ENCODE results near the gene FRMD4B. TPM values are rescaled to one million over a fixed set of nuclear protein-coding genes. Genes with fewer than 3 reads are reported as not detected.
A peak's percentile ranks its signal among the peaks of the same experiment; 100 is the strongest.

The FRMD4B gene
- total and polyA plus RNA-seq, 10 of the 15 experiments (the other 5 are each of a cell fraction or from before 2014, with no cell fraction given) = 3.9 to 11.4 (median 8.0) TPM

DNA sequence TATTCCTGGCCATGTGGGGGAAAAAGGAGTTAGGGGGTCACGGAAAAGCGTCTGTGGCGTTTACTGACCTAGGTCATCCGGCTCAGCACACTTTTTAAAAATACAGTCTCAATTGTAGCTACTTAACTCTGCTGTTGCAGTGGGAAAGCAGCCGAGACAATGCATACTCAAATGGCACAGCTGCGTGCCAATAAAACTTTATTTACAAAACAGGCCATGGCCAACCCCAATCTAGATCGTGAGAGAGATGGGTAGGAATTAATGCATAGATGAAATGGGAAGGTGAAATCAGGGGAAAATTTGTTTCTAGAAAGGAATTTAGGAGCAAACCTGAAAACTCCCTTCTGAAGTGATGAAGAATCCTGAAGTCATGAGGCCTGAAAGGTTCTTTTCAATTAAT, 22.0 kb upstream of the FRMD4B start:
- in situ Hi-C loops (cut with MboI) = no loop called here
- no peaks in the 10 kb centered on the region for H3K79me2 ChIP-seq (ENCODE audit: control insufficient read depth, insufficient read depth, low read length)
- SMC1A ChIA-PET (ENCODE audit: uncharacterized antibody, unreplicated experiment) = interaction anchor here (0.6 to 6.5 kb wide), 6 partner anchors 16 to 246 kb away, joined by 3 to 111 read pairs (median 16); no protein-coding TSS in a partner anchor
- FAIRE-seq (no peak), ATAC-seq (no peak), DNase-seq (ENCODE audit: low read depth, low spot score) (no peak)
- H4K20me1 ChIP-seq (ENCODE audit: control insufficient read depth, insufficient read depth) = no peaks in the 10 kb centered on the region
- H3K36me3 ChIP-seq (ENCODE audit: control insufficient read depth in 2 of 2, insufficient read depth in 2 of 2, low read length in 1 of 2) = no peaks in the 10 kb centered on the region
- no peaks in the 10 kb centered on the region for H3K4me1 ChIP-seq (ENCODE audit: control insufficient read depth, insufficient read depth, low read length)
- intact Hi-C loops (cut with micrococcal nuclease; ENCODE audit: unreplicated experiment) = no loop called here
- 41% methylated on average over 7 of the region's 7 CpGs for WGBS (ENCODE audit: insufficient coverage, insufficient replicate concordance, low lambda C conversion rate, missing lambda C conversion rate)
- RAD21 ChIA-PET (ENCODE audit: unreplicated experiment) = interaction anchor here (1.2 to 3.9 kb wide), 3 partner anchors 38 to 246 kb away, joined by 3 to 83 read pairs (median 37); no protein-coding TSS in a partner anchor
- no peak overlapping the region for H3K4me3 ChIP-seq
- H3K27ac ChIP-seq (ENCODE audit: control insufficient read depth, insufficient read depth) = no peak overlapping the region
- POLR2A ChIA-PET = no interaction called here
- BruUV-seq (replicated peaks) = no TSS peak
- CTCF ChIA-PET = interaction anchor here (1.0 to 6.4 kb wide), 6 partner anchors 9 to 96 kb away, joined by 4 to 95 read pairs (median 56); no protein-coding TSS in a partner anchor
- H3K4me2 ChIP-seq (ENCODE audit: control insufficient read depth, insufficient read depth) = no peak overlapping the region
- TF ChIP-seq PML (IDR thresholded peaks at IDR 0.05; ENCODE audit: low read length) = no peak
- TF ChIP-seq, protein P1, sequence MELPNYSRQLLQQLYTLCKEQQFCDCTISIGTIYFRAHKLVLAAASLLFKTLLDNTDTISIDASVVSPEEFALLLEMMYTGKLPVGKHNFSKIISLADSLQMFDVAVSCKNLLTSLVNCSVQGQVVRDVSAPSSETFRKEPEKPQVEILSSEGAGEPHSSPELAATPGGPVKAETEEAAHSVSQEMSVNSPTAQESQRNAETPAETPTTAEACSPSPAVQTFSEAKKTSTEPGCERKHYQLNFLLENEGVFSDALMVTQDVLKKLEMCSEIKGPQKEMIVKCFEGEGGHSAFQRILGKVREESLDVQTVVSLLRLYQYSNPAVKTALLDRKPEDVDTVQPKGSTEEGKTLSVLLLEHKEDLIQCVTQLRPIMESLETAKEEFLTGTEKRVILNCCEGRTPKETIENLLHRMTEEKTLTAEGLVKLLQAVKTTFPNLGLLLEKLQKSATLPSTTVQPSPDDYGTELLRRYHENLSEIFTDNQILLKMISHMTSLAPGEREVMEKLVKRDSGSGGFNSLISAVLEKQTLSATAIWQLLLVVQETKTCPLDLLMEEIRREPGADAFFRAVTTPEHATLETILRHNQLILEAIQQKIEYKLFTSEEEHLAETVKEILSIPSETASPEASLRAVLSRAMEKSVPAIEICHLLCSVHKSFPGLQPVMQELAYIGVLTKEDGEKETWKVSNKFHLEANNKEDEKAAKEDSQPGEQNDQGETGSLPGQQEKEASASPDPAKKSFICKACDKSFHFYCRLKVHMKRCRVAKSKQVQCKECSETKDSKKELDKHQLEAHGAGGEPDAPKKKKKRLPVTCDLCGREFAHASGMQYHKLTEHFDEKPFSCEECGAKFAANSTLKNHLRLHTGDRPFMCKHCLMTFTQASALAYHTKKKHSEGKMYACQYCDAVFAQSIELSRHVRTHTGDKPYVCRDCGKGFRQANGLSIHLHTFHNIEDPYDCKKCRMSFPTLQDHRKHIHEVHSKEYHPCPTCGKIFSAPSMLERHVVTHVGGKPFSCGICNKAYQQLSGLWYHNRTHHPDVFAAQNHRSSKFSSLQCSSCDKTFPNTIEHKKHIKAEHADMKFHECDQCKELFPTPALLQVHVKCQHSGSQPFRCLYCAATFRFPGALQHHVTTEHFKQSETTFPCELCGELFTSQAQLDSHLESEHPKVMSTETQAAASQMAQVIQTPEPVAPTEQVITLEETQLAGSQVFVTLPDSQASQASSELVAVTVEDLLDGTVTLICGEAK (IDR thresholded peaks at IDR 0.05; ENCODE audit: borderline replicate concordance) = peak; percentile 71
- H3K27me3 ChIP-seq (replicated peaks in 1 of 2; ENCODE audit: control insufficient read depth in 2 of 2, insufficient read depth in 2 of 2, low read length in 1 of 2) = no peaks in the 10 kb centered on the region
- H2AFZ ChIP-seq (ENCODE audit: control insufficient read depth, low read depth, low read length) = no peak overlapping the region
- H3K9me3 ChIP-seq (replicated peaks; ENCODE audit: control insufficient read depth, insufficient read depth, low read length) = peaks cover 3% of the 10 kb centered on the region; the same call in 2 of the 3 replicates
- H3K9ac ChIP-seq (ENCODE audit: control insufficient read depth, insufficient read depth, low read length) = no peak overlapping the region
